ENCODE data around the gene IL1RAPL1.

The IL1RAPL1 gene

DNA sequence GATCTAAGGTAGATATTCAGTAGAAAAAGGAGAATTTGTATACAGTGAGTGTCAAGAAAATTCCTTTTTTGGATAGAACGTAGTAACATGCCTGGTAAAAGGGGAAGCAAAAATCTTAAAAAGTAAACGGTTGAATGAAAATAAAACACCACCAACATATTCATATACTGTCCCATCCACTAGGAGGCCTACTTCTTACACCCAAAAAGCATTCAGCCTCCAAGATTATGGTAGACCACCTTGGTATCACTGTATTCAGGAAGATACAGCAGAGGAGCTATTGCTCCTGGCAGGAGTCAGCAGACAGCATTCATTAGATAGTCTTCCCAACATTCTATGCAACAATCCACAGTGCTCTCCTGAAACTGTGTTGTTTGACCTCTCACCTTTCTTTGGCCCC lies 1353.5 kb downstream of the IL1RAPL1 start:
- H3K27ac ChIP-seq (ENCODE audit: low read depth, low read length) = no peak overlapping the region
- H3K36me3 ChIP-seq (ENCODE audit: control insufficient read depth in 1 of 2, insufficient read depth in 2 of 2, low read length in 2 of 2) = no peaks in the 10 kb centered on the region
- H3K4me3 ChIP-seq (ENCODE audit: low read depth in 1 of 2, low read length in 2 of 2) = no peak overlapping the region
- no peaks in the 10 kb centered on the region for H3K27me3 ChIP-seq (ENCODE audit: control insufficient read depth in 1 of 2, insufficient read depth in 2 of 2, low read length in 2 of 2)
- no peaks in the 10 kb centered on the region for H3K4me1 ChIP-seq (ENCODE audit: control insufficient read depth in 1 of 2, insufficient read depth in 2 of 2, low read length in 2 of 2)
- no peak overlapping the region for H3K9ac ChIP-seq (ENCODE audit: low read depth in 1 of 2, low read length in 2 of 2)
- no peaks in the 10 kb centered on the region for H3K9me3 ChIP-seq (ENCODE audit: control insufficient read depth in 1 of 2, low read length in 2 of 2)

DNA sequence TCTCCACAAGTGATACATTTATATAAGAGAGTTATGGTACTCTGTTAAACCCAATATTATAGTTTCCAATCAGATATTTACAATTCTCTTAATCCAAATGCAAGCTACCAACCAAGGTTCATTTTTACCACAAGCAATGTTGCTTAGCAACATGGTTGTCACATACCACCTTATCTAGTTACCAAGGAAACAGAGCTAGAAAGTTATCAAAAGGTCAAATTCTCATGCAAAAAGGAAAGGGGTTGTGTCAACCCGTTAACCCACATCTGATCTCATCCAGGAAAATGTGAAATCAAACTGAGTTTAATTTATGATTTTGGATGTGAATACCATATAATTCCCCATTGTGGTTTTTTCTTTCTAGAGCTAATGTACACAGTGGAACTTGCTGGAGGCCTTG lies 1354.0 kb downstream of the IL1RAPL1 start:
- Histone ChIP-seq H3K4me3 (ENCODE audit: low read depth in 1 of 2, low read length in 2 of 2) (no peak overlapping the region), H3K9me3 (ENCODE audit: control insufficient read depth in 1 of 2, low read length in 2 of 2) (no peaks in the 10 kb centered on the region), H3K36me3 (ENCODE audit: control insufficient read depth in 1 of 2, insufficient read depth in 2 of 2, low read length in 2 of 2) (no peaks in the 10 kb centered on the region), H3K9ac (ENCODE audit: low read depth in 1 of 2, low read length in 2 of 2) (no peak overlapping the region), H3K4me1 (ENCODE audit: control insufficient read depth in 1 of 2, insufficient read depth in 2 of 2, low read length in 2 of 2) (no peaks in the 10 kb centered on the region), H3K27ac (ENCODE audit: low read depth, low read length) (no peak overlapping the region), H3K27me3 (ENCODE audit: control insufficient read depth in 1 of 2, insufficient read depth in 2 of 2, low read length in 2 of 2) (no peaks in the 10 kb centered on the region)

DNA sequence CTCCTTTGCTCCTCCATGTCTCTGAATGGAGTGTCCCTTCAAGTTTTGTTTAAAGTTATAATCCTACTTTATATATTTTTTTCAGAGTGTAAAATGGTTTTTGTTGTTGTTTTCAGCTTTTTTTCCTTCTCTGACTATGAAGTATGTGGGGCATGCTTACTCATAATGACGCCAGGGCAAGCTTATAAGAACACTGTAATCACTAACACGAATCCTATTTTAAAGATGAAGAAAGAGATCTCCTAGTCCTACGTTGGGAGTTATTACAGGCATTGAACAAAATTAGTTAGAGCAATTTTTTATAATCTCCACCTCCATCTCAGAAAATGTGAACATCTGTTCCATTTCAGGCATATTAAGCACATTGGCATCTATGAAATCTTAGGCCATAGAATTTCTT lies 1360.0 kb downstream of the IL1RAPL1 start:
- Histone ChIP-seq H3K27me3 (ENCODE audit: control insufficient read depth in 1 of 2, insufficient read depth in 2 of 2, low read length in 2 of 2) (no peaks in the 10 kb centered on the region), H3K4me1 (ENCODE audit: control insufficient read depth in 1 of 2, insufficient read depth in 2 of 2, low read length in 2 of 2) (no peaks in the 10 kb centered on the region)

DNA sequence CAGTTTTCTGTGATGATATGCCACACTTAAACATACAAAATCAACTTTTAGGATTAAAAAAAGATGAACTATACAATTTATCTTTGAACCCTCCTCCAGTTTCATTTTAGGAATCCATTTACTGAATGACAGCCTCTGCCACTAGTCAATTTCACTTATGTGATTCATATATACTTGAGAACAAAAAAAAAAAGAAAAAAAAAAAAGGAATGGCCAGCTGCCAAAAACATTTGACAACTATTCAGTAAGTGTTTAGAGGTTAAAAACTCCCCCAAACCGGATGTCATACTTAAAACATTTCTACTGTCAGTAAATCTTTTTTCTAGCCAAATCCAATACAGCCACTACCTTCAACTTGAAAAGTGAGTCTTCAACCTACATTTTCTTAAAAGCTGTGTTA lies 1361.4 kb downstream of the IL1RAPL1 start:
- Histone ChIP-seq H3K4me1 (ENCODE audit: control insufficient read depth in 1 of 2, insufficient read depth in 2 of 2, low read length in 2 of 2) (no peaks in the 10 kb centered on the region), H3K27ac (ENCODE audit: low read depth, low read length) (no peak overlapping the region), H3K36me3 (ENCODE audit: control insufficient read depth in 1 of 2, insufficient read depth in 2 of 2, low read length in 2 of 2) (no peaks in the 10 kb centered on the region), H3K9me3 (ENCODE audit: control insufficient read depth in 1 of 2, low read length in 2 of 2) (no peaks in the 10 kb centered on the region), H3K4me3 (ENCODE audit: low read depth in 1 of 2, low read length in 2 of 2) (no peak overlapping the region), H3K27me3 (ENCODE audit: control insufficient read depth in 1 of 2, insufficient read depth in 2 of 2, low read length in 2 of 2) (no peaks in the 10 kb centered on the region), H3K9ac (ENCODE audit: low read depth in 1 of 2, low read length in 2 of 2) (no peak overlapping the region)

More for the DNA sequence above, 1360.0 kb downstream of the IL1RAPL1 start:
- H3K36me3 ChIP-seq (ENCODE audit: control insufficient read depth in 1 of 2, insufficient read depth in 2 of 2, low read length in 2 of 2) = no peaks in the 10 kb centered on the region
- no peak overlapping the region for H3K4me3 ChIP-seq (ENCODE audit: low read depth in 1 of 2, low read length in 2 of 2)
- no peak overlapping the region for H3K27ac ChIP-seq (ENCODE audit: low read depth, low read length)
- H3K9ac ChIP-seq (ENCODE audit: low read depth in 1 of 2, low read length in 2 of 2) = no peak overlapping the region
- H3K9me3 ChIP-seq (ENCODE audit: control insufficient read depth in 1 of 2, low read length in 2 of 2) = no peaks in the 10 kb centered on the region

DNA sequence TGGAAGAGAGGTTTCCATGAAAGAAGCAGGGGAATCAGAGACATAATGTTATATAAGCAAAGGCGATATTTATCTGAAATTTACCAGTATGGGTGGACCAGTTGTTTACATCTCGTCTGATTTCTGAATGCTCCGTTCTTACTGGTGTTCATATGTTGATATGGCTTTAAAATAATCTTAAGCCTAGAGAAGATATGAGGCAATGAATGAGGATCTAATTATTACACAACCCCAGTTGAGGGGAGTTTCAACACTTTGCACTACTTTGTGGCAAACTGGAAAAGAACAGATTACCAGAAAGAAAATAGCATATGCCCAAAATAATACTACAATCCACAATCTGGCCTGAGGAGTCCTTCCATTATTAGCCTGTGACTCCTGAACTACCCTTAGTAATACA lies 1364.8 kb downstream of the IL1RAPL1 start:
- H3K36me3 ChIP-seq (ENCODE audit: control insufficient read depth in 1 of 2, insufficient read depth in 2 of 2, low read length in 2 of 2) = no peaks in the 10 kb centered on the region
- no peak overlapping the region for H3K4me3 ChIP-seq (ENCODE audit: low read depth in 1 of 2, low read length in 2 of 2)
- no peak overlapping the region for H3K9ac ChIP-seq (ENCODE audit: low read depth in 1 of 2, low read length in 2 of 2)
- no peaks in the 10 kb centered on the region for H3K27me3 ChIP-seq (ENCODE audit: control insufficient read depth in 1 of 2, insufficient read depth in 2 of 2, low read length in 2 of 2)
- H3K9me3 ChIP-seq (ENCODE audit: control insufficient read depth in 1 of 2, low read length in 2 of 2) = no peaks in the 10 kb centered on the region
- no peaks in the 10 kb centered on the region for H3K4me1 ChIP-seq (ENCODE audit: control insufficient read depth in 1 of 2, insufficient read depth in 2 of 2, low read length in 2 of 2)
- H3K27ac ChIP-seq (ENCODE audit: low read depth, low read length) = no peak overlapping the region

DNA sequence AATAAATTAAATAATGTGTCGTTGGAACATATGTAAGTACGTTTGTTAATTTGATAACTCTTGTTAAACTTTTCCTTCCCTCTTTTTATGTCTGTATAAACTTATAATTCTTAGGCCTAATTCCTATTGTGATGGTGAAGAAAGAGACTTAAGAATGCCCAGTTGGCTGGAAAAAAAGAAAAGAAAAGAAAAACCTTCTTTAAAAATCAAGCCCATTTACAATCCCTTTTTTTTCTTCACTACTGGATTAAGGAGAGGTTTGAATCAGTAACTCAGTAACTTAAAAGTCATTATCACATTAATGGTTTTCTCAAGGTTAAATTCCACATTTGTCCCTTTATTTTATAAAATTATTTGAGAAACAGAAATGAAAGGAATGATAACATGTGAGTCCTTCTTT lies 1374.8 kb downstream of the IL1RAPL1 start:
- Histone ChIP-seq H3K9ac (ENCODE audit: low read depth in 1 of 2, low read length in 2 of 2) (no peak overlapping the region), H3K27me3 (ENCODE audit: control insufficient read depth in 1 of 2, insufficient read depth in 2 of 2, low read length in 2 of 2) (no peaks in the 10 kb centered on the region), H3K4me3 (ENCODE audit: low read depth in 1 of 2, low read length in 2 of 2) (no peak overlapping the region), H3K4me1 (ENCODE audit: control insufficient read depth in 1 of 2, insufficient read depth in 2 of 2, low read length in 2 of 2) (no peaks in the 10 kb centered on the region), H3K9me3 (ENCODE audit: control insufficient read depth in 1 of 2, low read length in 2 of 2) (no peaks in the 10 kb centered on the region), H3K27ac (ENCODE audit: low read depth, low read length) (no peak overlapping the region), H3K36me3 (ENCODE audit: control insufficient read depth in 1 of 2, insufficient read depth in 2 of 2, low read length in 2 of 2) (no peaks in the 10 kb centered on the region)

DNA sequence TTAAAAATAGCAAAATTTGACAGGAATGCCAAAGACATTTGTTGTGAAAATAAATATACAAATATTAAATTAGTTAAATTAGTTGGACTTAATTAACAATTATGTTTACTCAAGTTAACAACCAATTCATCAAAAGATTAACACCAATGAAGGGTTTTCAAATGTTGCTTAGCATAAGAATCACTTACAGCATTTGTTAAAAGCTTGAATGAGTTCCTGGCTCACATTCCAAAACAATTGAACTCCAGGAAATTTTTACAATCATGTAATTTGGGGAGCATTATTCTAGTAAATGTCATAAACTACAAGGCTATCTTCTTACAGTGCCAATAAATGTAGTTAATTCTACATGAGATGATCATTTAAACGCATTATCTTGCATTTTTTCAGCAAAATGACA lies 1378.4 kb downstream of the IL1RAPL1 start:
- Histone ChIP-seq H3K9me3 (ENCODE audit: control insufficient read depth in 1 of 2, low read length in 2 of 2) (no peaks in the 10 kb centered on the region), H3K27ac (ENCODE audit: low read depth, low read length) (no peak overlapping the region), H3K36me3 (ENCODE audit: control insufficient read depth in 1 of 2, insufficient read depth in 2 of 2, low read length in 2 of 2) (no peaks in the 10 kb centered on the region), H3K4me3 (ENCODE audit: low read depth in 1 of 2, low read length in 2 of 2) (no peak overlapping the region), H3K27me3 (ENCODE audit: control insufficient read depth in 1 of 2, insufficient read depth in 2 of 2, low read length in 2 of 2) (no peaks in the 10 kb centered on the region), H3K9ac (ENCODE audit: low read depth in 1 of 2, low read length in 2 of 2) (no peak overlapping the region), H3K4me1 (ENCODE audit: control insufficient read depth in 1 of 2, insufficient read depth in 2 of 2, low read length in 2 of 2) (no peaks in the 10 kb centered on the region)

DNA sequence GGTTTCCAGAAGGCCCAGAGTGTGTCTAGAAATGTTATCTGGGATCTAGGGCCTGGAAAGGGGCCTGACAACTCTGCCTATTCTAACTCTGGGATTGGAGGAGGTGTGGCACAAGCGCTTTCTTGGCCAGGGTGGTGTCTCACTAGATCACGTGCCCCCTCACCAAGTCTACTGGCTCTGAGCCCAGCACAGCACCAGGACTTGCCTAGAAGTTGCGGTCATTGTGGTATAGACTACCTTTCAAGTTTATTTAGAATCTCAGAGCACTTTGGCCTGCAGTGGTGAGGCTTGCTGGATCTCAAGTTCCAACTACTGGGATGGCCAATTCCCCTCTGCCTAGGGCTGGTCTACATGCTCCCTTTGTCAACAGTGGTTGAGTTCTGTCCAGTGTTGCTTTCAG lies 1404.8 kb downstream of the IL1RAPL1 start:
- Histone ChIP-seq H3K27ac (ENCODE audit: low read depth, low read length) (no peak overlapping the region), H3K27me3 (ENCODE audit: control insufficient read depth in 1 of 2, insufficient read depth in 2 of 2, low read length in 2 of 2) (no peaks in the 10 kb centered on the region), H3K4me1 (ENCODE audit: control insufficient read depth in 1 of 2, insufficient read depth in 2 of 2, low read length in 2 of 2) (no peaks in the 10 kb centered on the region), H3K9ac (ENCODE audit: low read depth in 1 of 2, low read length in 2 of 2) (no peak overlapping the region), H3K9me3 (ENCODE audit: control insufficient read depth in 1 of 2, low read length in 2 of 2) (peaks cover 0 to 5% of the 10 kb centered on the region in 2 donors), H3K4me3 (ENCODE audit: low read depth in 1 of 2, low read length in 2 of 2) (no peak overlapping the region), H3K36me3 (ENCODE audit: control insufficient read depth in 1 of 2, insufficient read depth in 2 of 2, low read length in 2 of 2) (no peaks in the 10 kb centered on the region)

DNA sequence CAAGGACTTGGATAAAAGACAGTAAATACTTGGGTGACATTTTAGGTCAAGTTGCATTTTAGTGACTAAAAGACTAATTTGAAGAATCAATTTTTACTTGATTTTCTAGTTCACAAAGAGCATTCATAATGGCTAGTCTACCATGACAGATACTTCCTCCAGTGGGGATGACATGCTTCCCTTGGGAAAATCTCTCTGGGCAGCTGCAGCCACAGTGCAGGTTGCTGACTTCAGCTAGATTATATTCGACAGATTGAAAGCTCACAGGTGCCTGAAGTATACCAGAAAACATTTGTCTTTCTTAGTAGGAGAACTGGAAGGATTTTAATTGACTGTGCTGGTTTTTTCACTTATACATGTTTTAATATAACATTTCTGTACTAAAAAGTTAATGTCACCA lies 1418.6 kb downstream of the IL1RAPL1 start:
- Histone ChIP-seq H3K27me3 (ENCODE audit: control insufficient read depth in 1 of 2, insufficient read depth in 2 of 2, low read length in 2 of 2) (no peaks in the 10 kb centered on the region), H3K9ac (ENCODE audit: low read depth in 1 of 2, low read length in 2 of 2) (no peak overlapping the region), H3K4me3 (ENCODE audit: low read depth in 1 of 2, low read length in 2 of 2) (no peak overlapping the region), H3K27ac (ENCODE audit: low read depth, low read length) (no peak overlapping the region), H3K4me1 (ENCODE audit: control insufficient read depth in 1 of 2, insufficient read depth in 2 of 2, low read length in 2 of 2) (no peaks in the 10 kb centered on the region), H3K36me3 (ENCODE audit: control insufficient read depth in 1 of 2, insufficient read depth in 2 of 2, low read length in 2 of 2) (no peaks in the 10 kb centered on the region), H3K9me3 (ENCODE audit: control insufficient read depth in 1 of 2, low read length in 2 of 2) (no peaks in the 10 kb centered on the region)

Measured in duodenal mucosa (tissue), 2 donors.